GM12892 (cell line): Measurements from ENCODE around the gene RBM19.

ENCODE experiments used
- POLR2A ChIP-seq: IDR thresholded peaks from 2 replicates; pipeline ENCODE4 v1.6.1; 2011; ENCODE audit warnings: low read depth, low read length, control low read depth
- POLR2AphosphoS5 ChIP-seq: IDR thresholded peaks from 2 replicates; pipeline ENCODE4 v1.6.1; 2011; ENCODE audit warnings: low read depth, low read length, control low read depth

- TF ChIP-seq POLR2A: no peak
- TF ChIP-seq POLR2AphosphoS5: no peak
Measured at GRCh38 chr12:113882690-113883089, 83.4 kb downstream of the RBM19 start.
